Astrocyte of the cerebellum (primary cell): ENCODE results near the gene LINC00237.

Source experiments
- DNase-seq: peaks from one replicate; pipeline ENCODE4 v3.0.0-alpha.2; 2011; ENCODE audit warnings: low read depth
- H3K4me3 ChIP-seq: 2 replicates; pipeline ENCODE4 v1.5.1; 2011; ENCODE audit warnings: mild to moderate bottlenecking, low read depth, low read length, moderate library complexity
- in situ Hi-C: cut with HindIII; loops from 2 replicates; pipeline ENCODE4 v1.10.0; 2017; ENCODE audit warnings: low sequenced_read_pairs
- TF ChIP-seq, protein P1 (sequence below): IDR thresholded peaks from 2 replicates; pipeline ENCODE4 v1.5.1; 2012; ENCODE audit warnings: low read length, low read depth, moderate library complexity, mild to moderate bottlenecking; ENCODE audit errors: missing control alignments

Gene LINC00237

GRCh38 chr20:21090111-21090618 is 16.0 kb downstream of the LINC00237 start:
- TF ChIP-seq, protein P1, sequence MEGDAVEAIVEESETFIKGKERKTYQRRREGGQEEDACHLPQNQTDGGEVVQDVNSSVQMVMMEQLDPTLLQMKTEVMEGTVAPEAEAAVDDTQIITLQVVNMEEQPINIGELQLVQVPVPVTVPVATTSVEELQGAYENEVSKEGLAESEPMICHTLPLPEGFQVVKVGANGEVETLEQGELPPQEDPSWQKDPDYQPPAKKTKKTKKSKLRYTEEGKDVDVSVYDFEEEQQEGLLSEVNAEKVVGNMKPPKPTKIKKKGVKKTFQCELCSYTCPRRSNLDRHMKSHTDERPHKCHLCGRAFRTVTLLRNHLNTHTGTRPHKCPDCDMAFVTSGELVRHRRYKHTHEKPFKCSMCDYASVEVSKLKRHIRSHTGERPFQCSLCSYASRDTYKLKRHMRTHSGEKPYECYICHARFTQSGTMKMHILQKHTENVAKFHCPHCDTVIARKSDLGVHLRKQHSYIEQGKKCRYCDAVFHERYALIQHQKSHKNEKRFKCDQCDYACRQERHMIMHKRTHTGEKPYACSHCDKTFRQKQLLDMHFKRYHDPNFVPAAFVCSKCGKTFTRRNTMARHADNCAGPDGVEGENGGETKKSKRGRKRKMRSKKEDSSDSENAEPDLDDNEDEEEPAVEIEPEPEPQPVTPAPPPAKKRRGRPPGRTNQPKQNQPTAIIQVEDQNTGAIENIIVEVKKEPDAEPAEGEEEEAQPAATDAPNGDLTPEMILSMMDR: no peak
- H3K4me3 ChIP-seq: no peak overlapping the region
- no peak for DNase-seq
- in situ Hi-C loops: no loop called here

GRCh38 chr20:21089391-21089790 is 16.8 kb downstream of the LINC00237 start:
- in situ Hi-C loops: no loop called here
- H3K4me3 ChIP-seq: no peak overlapping the region
- no peak for DNase-seq
- TF ChIP-seq, protein P1: no peak

- in situ Hi-C loops: no loop called here
- TF ChIP-seq, protein P1: no peak
- no peak overlapping the region for H3K4me3 ChIP-seq
- no peak for DNase-seq
These were observed 18.2 kb downstream of the LINC00237 start for GRCh38 chr20:21087862-21088540.

GRCh38 chr20:21083825-21084325 is 22.3 kb downstream of the LINC00237 start:
- no peak for DNase-seq
- H3K4me3 ChIP-seq: no peak overlapping the region
- TF ChIP-seq, protein P1: no peak
- in situ Hi-C loops: no loop called here

- H3K4me3 ChIP-seq: no peak overlapping the region
- in situ Hi-C loops: no loop called here
- no peak for DNase-seq
- TF ChIP-seq, protein P1: no peak
These were observed 23.6 kb downstream of the LINC00237 start for GRCh38 chr20:21082584-21082983.

DNA sequence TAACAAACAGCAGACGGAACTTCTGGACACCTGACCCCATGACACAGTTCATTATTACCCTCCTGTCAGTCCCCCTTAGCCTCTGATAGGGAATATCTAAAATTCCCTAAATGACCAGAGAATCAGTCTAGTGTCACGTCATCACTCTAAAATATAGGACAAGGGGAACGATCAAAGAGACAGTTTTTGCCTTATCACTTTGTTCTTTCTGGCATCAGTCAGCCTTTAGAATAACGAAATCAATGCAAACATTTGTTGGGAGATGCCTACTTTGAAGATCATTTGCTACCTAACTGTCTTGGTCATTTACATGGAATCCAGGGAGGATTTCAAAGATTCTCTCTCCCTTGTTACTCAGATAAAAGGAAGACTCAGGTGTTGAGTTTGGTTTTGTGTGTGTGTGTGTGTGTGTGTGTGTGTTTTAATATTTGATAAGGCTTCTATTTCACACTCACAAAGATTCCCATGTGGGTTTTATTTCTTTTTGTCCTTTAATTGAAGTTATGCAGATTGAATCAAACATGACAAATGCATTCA is 28.3 kb downstream of the LINC00237 start:
- H3K4me3 ChIP-seq: no peak overlapping the region
- in situ Hi-C loops: no loop called here
- DNase-seq: no peak
- TF ChIP-seq, protein P1: no peak
